Activated CD8-positive, alpha-beta memory T cell treated with anti-CD3 and anti-CD28 coated beads, Interleukin-2, amount 10 ng/mL, durations not matched to agents 7 days and 5 days (primary cell): ENCODE measurements around the gene TAF10. TPM values are rescaled to one million over a fixed set of nuclear protein-coding genes. Genes with fewer than 3 reads are reported as not detected.

ENCODE experiments used
- ATAC-seq: fragments of 150-1000 bp; cut with Tn5 transposase; one replicate; pipeline ENCODE4 v1.10.0; 2021; ENCODE audit warnings: moderate library complexity
- CTCF ChIA-PET: fragments of 350-600 bp; sonication (Branson Sonifier 250); formaldehyde crosslinking; loops from one replicate; lab custom pipeline; 2021; ENCODE audit warnings: antibody characterized with exemption; lab: Charles Lee
- DNase-seq: peaks from one replicate; pipeline ENCODE4 v3.0.0-alpha.2; 2020
- H3K27ac Mint-ChIP-seq: one replicate; pipeline ENCODE4 v1.8.0; 2021; ENCODE audit warnings: mild to moderate bottlenecking, mixed read lengths
- H3K27me3 Mint-ChIP-seq: one replicate; pipeline ENCODE4 v1.8.0; 2021; ENCODE audit warnings: mixed read lengths
- H3K36me3 Mint-ChIP-seq: one replicate; pipeline ENCODE4 v1.8.0; 2021; ENCODE audit warnings: mild to moderate bottlenecking, mixed read lengths
- H3K4me1 Mint-ChIP-seq: one replicate; pipeline ENCODE4 v1.8.0; 2021; ENCODE audit warnings: mixed read lengths
- H3K4me3 Mint-ChIP-seq: one replicate; pipeline ENCODE4 v1.8.0; 2021; ENCODE audit warnings: mild to moderate bottlenecking, moderate library complexity, mixed read lengths
- H3K9me3 Mint-ChIP-seq: one replicate; pipeline ENCODE4 v1.8.0; 2022; ENCODE audit warnings: low read depth, mixed read lengths
- total RNA-seq, 2 experiments: library from RNA; stranded (reverse); gene quantifications; one replicate each; pipeline ENCODE4 v1.2.3, GENCODE V29; 2021

The TAF10 gene
- total RNA-seq, result 100 to 1,000 TPM; 134 to 144 TPM

DNA sequence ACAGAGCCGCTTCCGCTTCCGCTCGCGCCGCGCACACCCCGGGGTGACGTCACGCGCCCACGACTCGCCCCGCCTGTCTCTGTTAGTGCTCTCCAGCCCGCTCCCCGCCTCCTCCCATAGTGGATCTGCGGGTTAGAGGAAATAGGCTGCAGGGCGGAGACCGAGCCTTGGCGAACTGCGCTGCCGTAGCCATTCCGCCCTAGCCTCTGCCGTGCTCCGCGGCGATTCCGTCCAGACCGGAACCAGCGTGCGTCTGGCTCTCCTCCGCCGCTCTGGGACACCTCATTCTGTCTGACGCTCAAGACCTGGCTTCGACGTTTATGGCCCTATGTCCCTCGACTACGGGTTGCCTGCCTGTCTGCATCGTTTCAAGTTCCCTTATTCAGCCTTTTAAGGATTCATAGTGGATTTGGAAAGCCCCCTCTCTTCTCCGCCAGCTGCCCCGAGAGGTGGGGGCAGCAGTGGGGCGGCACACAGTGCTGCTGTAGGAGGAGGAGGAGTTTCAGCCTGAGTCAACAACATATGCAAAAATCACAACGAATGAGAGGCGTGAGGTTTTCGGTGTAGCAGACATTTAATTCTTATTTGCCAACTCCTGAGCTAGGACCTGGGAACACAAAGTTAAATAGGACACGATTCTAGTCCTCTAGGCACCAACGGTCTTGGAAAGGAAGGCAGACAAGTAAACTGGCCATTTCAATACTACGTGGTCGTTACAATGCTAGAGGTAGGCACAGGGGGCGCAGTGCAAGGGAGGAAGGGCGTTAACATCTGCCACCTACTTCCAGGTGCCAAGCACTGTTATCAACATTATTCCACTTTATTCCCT is at the start of gene TAF10:
Gene TAF10 (minus strand): TSS at position 4 of the 829 bp plus-strand sequence. CDS start 27 bp downstream, outside the sequence.
- H3K9me3 Mint-ChIP-seq, result no peaks in the 10 kb centered on the region
- peak within 1 kb of the TSS; percentile 91 for H3K27ac Mint-ChIP-seq
- peak; percentile 92 for ATAC-seq
- H3K36me3 Mint-ChIP-seq, result peaks cover 49% of the 10 kb centered on the region
- CTCF ChIA-PET, result interaction anchor here (0.7 to 3.1 kb wide), 21 partner anchors 8 to 233 kb away, joined by 3 to 24 read pairs (median 6); partner anchors contain the start of genes ARFIP2, ILK, MRPL17 and TIMM10B
- DNase-seq, result peak; percentile 97
- H3K27me3 Mint-ChIP-seq, result no peaks in the 10 kb centered on the region
- peaks cover 41% of the 10 kb centered on the region for H3K4me1 Mint-ChIP-seq
- no peak within 1 kb of the TSS for H3K4me3 Mint-ChIP-seq

GRCh38 chr11:6660712-6661111 is 48.7 kb upstream of the TAF10 start:
- no peak overlapping the region for H3K27ac Mint-ChIP-seq
- CTCF ChIA-PET, result interaction anchor here (0.7 to 1.7 kb wide), 4 partner anchors 11 to 42 kb away, joined by 3 to 5 read pairs (median 4); partner anchors contain the start of gene MRPL17
- ATAC-seq (no peak), DNase-seq (no peak)
- peaks cover 7% of the 10 kb centered on the region for H3K4me1 Mint-ChIP-seq
- H3K4me3 Mint-ChIP-seq, result no peak overlapping the region
- no peaks in the 10 kb centered on the region for H3K9me3 Mint-ChIP-seq
- H3K27me3 Mint-ChIP-seq, result peaks cover 19% of the 10 kb centered on the region
- peaks cover 1% of the 10 kb centered on the region for H3K36me3 Mint-ChIP-seq

DNA sequence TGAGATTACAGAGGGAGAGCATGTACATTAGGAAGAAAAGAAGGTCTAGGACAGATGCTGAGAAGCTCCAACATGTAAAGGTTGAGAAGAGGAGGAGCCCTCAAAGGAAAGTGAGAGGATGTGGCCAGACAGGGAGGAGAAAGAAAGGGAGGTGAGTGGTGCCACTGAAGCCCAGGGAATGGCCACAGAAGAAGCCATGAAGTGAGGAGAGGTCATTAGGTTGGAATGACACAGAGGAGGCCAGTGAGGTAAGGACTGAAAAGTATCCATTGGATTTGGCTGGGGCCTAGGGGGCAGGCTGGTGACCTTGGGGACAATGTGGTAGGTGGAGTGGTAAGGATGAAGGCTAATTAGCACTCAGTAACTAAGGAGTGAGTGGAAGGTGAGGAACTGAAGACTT is 46.6 kb upstream of the TAF10 start:
- H3K9me3 Mint-ChIP-seq, result no peaks in the 10 kb centered on the region
- CTCF ChIA-PET, result interaction anchor here (1.0 kb wide), 1 partner anchor 14 kb away, joined by 3 read pairs; no protein-coding TSS in a partner anchor

DNA sequence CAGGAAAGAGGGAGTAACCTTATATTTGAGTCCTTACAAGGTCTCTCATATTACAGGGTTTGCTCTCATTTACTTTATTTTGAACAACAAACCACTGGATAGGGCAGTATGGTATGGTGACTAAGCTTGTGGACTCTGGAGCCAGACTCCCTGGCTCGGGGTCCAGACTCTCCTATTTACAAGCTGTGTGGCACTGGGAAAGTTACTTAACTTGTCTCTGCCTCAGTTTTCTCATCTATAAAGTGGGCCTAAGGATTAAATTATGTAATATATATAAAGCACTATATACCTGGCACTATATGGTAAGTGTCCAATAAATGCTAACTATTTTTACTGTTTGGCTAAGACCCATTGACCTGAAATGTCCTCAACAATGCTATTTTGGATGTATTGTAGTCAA is 45.3 kb upstream of the TAF10 start:
- H3K4me3 Mint-ChIP-seq, result no peak overlapping the region
- no peak for DNase-seq
- CTCF ChIA-PET, result interaction anchor here (1.2 kb wide), 1 partner anchor 11 kb away, joined by 4 read pairs; no protein-coding TSS in a partner anchor
- peaks cover 1% of the 10 kb centered on the region for H3K36me3 Mint-ChIP-seq
- peaks cover 1% of the 10 kb centered on the region for H3K4me1 Mint-ChIP-seq
- H3K27me3 Mint-ChIP-seq, result peaks cover 19% of the 10 kb centered on the region
- ATAC-seq, result no peak
- no peak overlapping the region for H3K27ac Mint-ChIP-seq
- no peaks in the 10 kb centered on the region for H3K9me3 Mint-ChIP-seq

More for the DNA sequence above, 46.6 kb upstream of the TAF10 start:
- no peak overlapping the region for H3K27ac Mint-ChIP-seq
- DNase-seq (no peak), ATAC-seq (no peak)
- peaks cover 19% of the 10 kb centered on the region for H3K27me3 Mint-ChIP-seq
- H3K4me1 Mint-ChIP-seq, result peaks cover 3% of the 10 kb centered on the region
- H3K4me3 Mint-ChIP-seq, result no peak overlapping the region
- H3K36me3 Mint-ChIP-seq, result peaks cover 1% of the 10 kb centered on the region

GRCh38 chr11:6656936-6657335 is 44.9 kb upstream of the TAF10 start:
- peaks cover 1% of the 10 kb centered on the region for H3K4me1 Mint-ChIP-seq
- DNase-seq (no peak), ATAC-seq (no peak)
- CTCF ChIA-PET, result interaction anchor here (1.2 kb wide), 1 partner anchor 11 kb away, joined by 4 read pairs; no protein-coding TSS in a partner anchor
- no peak overlapping the region for H3K27ac Mint-ChIP-seq
- H3K27me3 Mint-ChIP-seq, result peaks cover 19% of the 10 kb centered on the region
- no peak overlapping the region for H3K4me3 Mint-ChIP-seq
- no peaks in the 10 kb centered on the region for H3K9me3 Mint-ChIP-seq
- H3K36me3 Mint-ChIP-seq, result peaks cover 1% of the 10 kb centered on the region

GRCh38 chr11:6656584-6656915 is 44.5 kb upstream of the TAF10 start:
- no peaks in the 10 kb centered on the region for H3K9me3 Mint-ChIP-seq
- no peak overlapping the region for H3K27ac Mint-ChIP-seq
- CTCF ChIA-PET, result interaction anchor here (1.2 kb wide), 1 partner anchor 11 kb away, joined by 4 read pairs; no protein-coding TSS in a partner anchor

GRCh38 chr11:6655790-6656583 is 44.0 kb upstream of the TAF10 start, which contains the start of gene DCHS1:
Gene DCHS1, minus strand, starts transcription at chr11:6655809. Its CDS starts 14,196 bp downstream, at chr11:6641613.
- H3K4me1 Mint-ChIP-seq, result peaks cover 1% of the 10 kb centered on the region
- H3K27ac Mint-ChIP-seq, result no peak within 1 kb of the TSS
- peak within 1 kb of the TSS; percentile 27 for H3K4me3 Mint-ChIP-seq
- no peaks in the 10 kb centered on the region for H3K9me3 Mint-ChIP-seq
- peaks cover 16% of the 10 kb centered on the region for H3K27me3 Mint-ChIP-seq
- H3K36me3 Mint-ChIP-seq, result peaks cover 1% of the 10 kb centered on the region
- DNase-seq, result no peak
- CTCF ChIA-PET, result no interaction called here
- ATAC-seq, result peak; percentile 29

More at GRCh38 chr11:6656584-6656915, 44.5 kb upstream of the TAF10 start:
- Mint-ChIP-seq H3K36me3 (peaks cover 1% of the 10 kb centered on the region), H3K27me3 (peaks cover 16% of the 10 kb centered on the region), H3K4me3 (no peak overlapping the region), H3K4me1 (peaks cover 1% of the 10 kb centered on the region)
- DNase-seq (no peak), ATAC-seq (no peak)

DNA sequence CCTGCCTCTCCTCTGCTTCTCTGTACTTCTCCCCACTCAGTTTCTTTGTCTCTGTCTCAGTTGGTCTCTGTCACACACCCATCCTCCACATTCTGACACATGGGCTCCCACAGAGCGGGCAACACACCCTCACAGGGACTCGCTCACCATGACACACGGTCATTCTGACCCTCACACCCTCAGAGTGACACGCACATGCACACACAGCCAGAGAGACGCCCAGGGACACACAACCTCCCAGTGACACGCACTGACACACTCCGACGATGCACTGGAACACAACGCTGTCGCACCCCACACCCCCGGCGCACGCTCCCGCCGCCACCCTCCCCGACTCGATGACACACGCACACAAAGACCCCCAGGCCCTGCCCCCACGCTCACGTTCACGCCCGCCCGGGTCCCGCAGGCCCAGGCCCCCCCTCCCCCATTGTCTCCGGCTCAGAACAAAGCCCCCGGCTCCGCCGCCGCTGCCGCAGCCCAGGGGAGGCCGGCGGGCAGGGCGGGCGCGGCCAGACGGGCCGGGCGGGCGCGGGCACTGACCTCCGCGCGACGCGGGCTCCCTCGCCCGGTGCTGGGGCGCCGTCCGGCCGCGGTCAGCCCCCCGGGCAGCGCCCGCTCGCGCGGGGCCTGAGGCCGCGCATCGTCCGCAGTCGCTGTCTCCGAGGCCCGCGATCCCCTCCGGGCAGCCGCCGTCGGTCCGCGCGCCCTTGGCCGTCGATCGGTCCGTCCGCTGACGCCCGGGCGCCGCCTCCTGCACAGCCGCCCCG is 43.2 kb upstream of the TAF10 start:
- Mint-ChIP-seq H3K4me3 (no peak overlapping the region), H3K27me3 (peaks cover 16% of the 10 kb centered on the region), H3K36me3 (peaks cover 1% of the 10 kb centered on the region), H3K27ac (no peak overlapping the region), H3K4me1 (peaks cover 1% of the 10 kb centered on the region), H3K9me3 (no peaks in the 10 kb centered on the region)
- CTCF ChIA-PET, result no interaction called here
- ATAC-seq, result peak; percentile 44
- no peak for DNase-seq

DNA sequence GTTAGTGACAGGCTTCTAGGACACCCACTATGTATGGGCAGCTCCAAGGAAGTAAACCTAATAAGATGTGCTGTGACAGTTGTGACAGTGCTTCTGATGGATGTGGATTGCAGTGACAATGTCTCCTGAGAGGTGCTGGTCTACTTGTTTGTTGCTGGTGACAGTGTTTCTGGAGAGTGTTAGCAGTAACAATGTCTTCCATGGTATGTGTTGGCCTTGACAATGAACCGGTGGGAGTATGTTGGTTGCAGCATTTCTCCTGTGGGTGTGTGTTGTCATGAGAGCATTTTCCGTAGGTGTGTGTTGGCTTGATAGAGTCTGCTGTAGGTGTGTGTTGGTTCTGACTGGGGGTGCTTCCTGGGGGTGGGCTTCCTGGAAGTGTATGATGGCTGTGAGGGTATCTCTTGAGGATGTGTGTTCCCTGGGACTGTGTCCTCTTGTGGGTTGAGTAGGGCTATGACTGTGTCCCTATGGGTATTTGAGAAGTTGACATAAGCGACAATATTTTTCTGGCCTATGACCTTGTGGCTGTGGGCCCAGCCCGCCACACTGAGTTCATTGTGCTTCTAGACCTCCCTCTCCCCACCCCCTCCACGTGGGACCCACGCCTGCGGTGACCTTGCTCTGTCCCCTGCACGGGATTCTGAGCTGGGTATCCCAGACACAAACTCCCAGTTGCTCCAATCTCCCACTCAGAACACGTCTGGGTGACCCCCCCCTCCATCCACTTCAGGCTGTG is 42.4 kb upstream of the TAF10 start:
- Mint-ChIP-seq H3K4me1 (peaks cover 1% of the 10 kb centered on the region), H3K27ac (no peak overlapping the region), H3K36me3 (peaks cover 1% of the 10 kb centered on the region), H3K4me3 (no peak overlapping the region), H3K9me3 (no peaks in the 10 kb centered on the region), H3K27me3 (peaks cover 16% of the 10 kb centered on the region)
- DNase-seq (no peak), ATAC-seq (no peak)
- CTCF ChIA-PET, result interaction anchor here (0.6 to 1.4 kb wide), 4 partner anchors 29 to 84 kb away, joined by 3 to 5 read pairs (median 4); partner anchors contain the start of genes MRPL17, TAF10 and TPP1

DNA sequence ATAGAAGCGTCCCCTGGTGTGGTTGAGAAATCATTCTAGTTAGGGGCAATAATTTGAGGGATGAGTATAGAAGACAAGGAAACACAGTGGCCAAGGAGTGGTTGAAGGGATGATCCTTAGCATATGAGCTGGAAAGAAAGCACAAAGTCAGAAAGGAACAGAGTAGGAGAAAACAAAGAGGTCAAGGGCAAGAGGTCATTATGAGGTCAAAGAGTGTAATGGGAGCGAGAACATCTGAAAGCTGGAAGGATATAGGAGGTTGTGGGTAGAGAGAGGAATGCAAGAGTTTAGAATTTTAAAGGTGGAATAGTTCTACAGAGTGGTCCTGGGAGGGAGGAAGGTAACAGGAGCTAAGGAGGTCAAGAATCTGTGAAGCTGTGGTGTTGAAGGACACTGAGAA is 41.6 kb upstream of the TAF10 start:
- no peak for ATAC-seq
- H3K27me3 Mint-ChIP-seq, result peaks cover 16% of the 10 kb centered on the region
- H3K9me3 Mint-ChIP-seq, result no peaks in the 10 kb centered on the region
- H3K27ac Mint-ChIP-seq, result no peak overlapping the region
- no peak for DNase-seq
- CTCF ChIA-PET, result interaction anchor here (0.6 to 1.4 kb wide), 5 partner anchors 15 to 85 kb away, joined by 3 to 5 read pairs (median 3); partner anchors contain the start of genes MRPL17, TAF10 and TPP1
- H3K36me3 Mint-ChIP-seq, result peaks cover 1% of the 10 kb centered on the region
- H3K4me3 Mint-ChIP-seq, result no peak overlapping the region
- H3K4me1 Mint-ChIP-seq, result peaks cover 1% of the 10 kb centered on the region

- no peaks in the 10 kb centered on the region for H3K9me3 Mint-ChIP-seq
- no peak overlapping the region for H3K4me3 Mint-ChIP-seq
- ATAC-seq (no peak), DNase-seq (no peak)
- H3K27ac Mint-ChIP-seq, result no peak overlapping the region
- CTCF ChIA-PET, result interaction anchor here (0.9 to 1.1 kb wide), 2 partner anchors 15 to 85 kb away, joined by 3 read pairs; no protein-coding TSS in a partner anchor
- H3K4me1 Mint-ChIP-seq, result peaks cover 1% of the 10 kb centered on the region
- peaks cover 1% of the 10 kb centered on the region for H3K36me3 Mint-ChIP-seq
- H3K27me3 Mint-ChIP-seq, result peaks cover 16% of the 10 kb centered on the region
Observed at GRCh38 chr11:6653097-6653496, 41.1 kb upstream of the TAF10 start.

DNA sequence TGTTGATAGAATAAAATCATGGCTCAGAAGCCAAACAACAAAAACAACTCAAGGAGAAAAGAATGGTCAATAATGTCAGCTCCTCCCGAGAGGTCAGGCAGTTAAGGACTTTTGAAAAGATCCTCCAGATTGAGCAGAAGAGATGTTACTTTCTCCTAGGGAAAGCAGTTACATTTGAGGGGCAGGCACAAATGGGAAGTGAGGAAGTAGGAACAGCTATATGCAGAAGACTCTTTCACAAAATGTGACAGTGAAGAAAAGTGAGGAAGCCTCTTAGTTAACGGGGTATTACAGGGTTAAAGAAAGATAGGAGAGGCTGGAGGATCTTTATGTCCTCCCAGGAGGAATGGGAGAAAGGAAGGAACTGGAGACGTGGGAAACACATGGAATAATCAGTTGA is 40.2 kb upstream of the TAF10 start:
- Mint-ChIP-seq H3K27me3 (peaks cover 14% of the 10 kb centered on the region), H3K4me3 (no peak overlapping the region), H3K4me1 (peaks cover 1% of the 10 kb centered on the region), H3K27ac (no peak overlapping the region), H3K36me3 (peaks cover 1% of the 10 kb centered on the region), H3K9me3 (no peaks in the 10 kb centered on the region)
- no peak for ATAC-seq
- DNase-seq, result no peak
- CTCF ChIA-PET, result interaction anchor here (1.2 kb wide), 1 partner anchor 31 kb away, joined by 3 read pairs; no protein-coding TSS in a partner anchor
